Measurements from ENCODE around the gene SLC25A39. TPM values are rescaled to one million over a fixed set of nuclear protein-coding genes. Genes with fewer than 3 reads are reported as not detected.

Gene SLC25A39
- total and polyA plus RNA-seq, 2 of the 13 experiments (the other 11 are each of a cell fraction or from before 2014, with no cell fraction given): 144 to 151 TPM

- 0 out of 2 replicates have a peak, but pooled peaks have one; percentile 26 for TF ChIP-seq ATF2 (CRISPR knock-in tag; IDR thresholded peaks at IDR 0.05)
- TF ChIP-seq HNF1A (IDR thresholded peaks at IDR 0.05; ENCODE audit: low read depth): no peak
- TF ChIP-seq HNF1A (CRISPR knock-in tag; IDR thresholded peaks at IDR 0.05; ENCODE audit: borderline replicate concordance): no peak
- 0 out of 2 replicates have a peak, but pooled peaks have one; percentile 6 for TF ChIP-seq MTA1 (CRISPR knock-in tag; IDR thresholded peaks at IDR 0.05; ENCODE audit: borderline replicate concordance)
- TF ChIP-seq SOX13 (IDR thresholded peaks at IDR 0.05): no peak
- no peak for TF ChIP-seq SOX13 (CRISPR knock-in tag; conservative IDR thresholded peaks at IDR 0.05 in 1 of 2, IDR thresholded peaks at IDR 0.05 in 1 of 2)
- TF ChIP-seq ISX (CRISPR knock-in tag; conservative IDR thresholded peaks at IDR 0.05): no peak
- TF ChIP-seq ZNF251 (CRISPR knock-in tag; IDR thresholded peaks at IDR 0.05): no peak
- no peak for TF ChIP-seq ZNF17 (CRISPR knock-in tag; IDR thresholded peaks at IDR 0.05)
- TF ChIP-seq XRCC5 (optimal IDR thresholded peaks at IDR 0.05; ENCODE audit: low read length): peak; percentile 88
- TF ChIP-seq GFI1 (CRISPR knock-in tag; IDR thresholded peaks at IDR 0.05; ENCODE audit: borderline replicate concordance): no peak
- TF ChIP-seq MLX (CRISPR knock-in tag; IDR thresholded peaks at IDR 0.05): no peak
- TF ChIP-seq FOSL1 (CRISPR knock-in tag; IDR thresholded peaks at IDR 0.05; ENCODE audit: borderline replicate concordance): no peak
- no peak for TF ChIP-seq FOXK2 (IDR thresholded peaks at IDR 0.05)
- TF ChIP-seq ATF7-NPFF (CRISPR knock-in tag; IDR thresholded peaks at IDR 0.05; ENCODE audit: low read depth): no peak
- TF ChIP-seq ZNF331 (CRISPR knock-in tag; IDR thresholded peaks at IDR 0.05): no peak
- TF ChIP-seq PAX8 (CRISPR knock-in tag; IDR thresholded peaks at IDR 0.05; ENCODE audit: borderline replicate concordance): no peak
- TF ChIP-seq MTF1 (CRISPR knock-in tag; IDR thresholded peaks at IDR 0.05): no peak
- no peak for TF ChIP-seq SMARCE1 (IDR thresholded peaks at IDR 0.05; ENCODE audit: borderline replicate concordance)
- TF ChIP-seq ZNF296 (CRISPR knock-in tag; conservative IDR thresholded peaks at IDR 0.05): no peak
- TF ChIP-seq ZNF460 (CRISPR knock-in tag; IDR thresholded peaks at IDR 0.05; ENCODE audit: borderline replicate concordance): no peak
- no peak for TF ChIP-seq ARNT (IDR thresholded peaks at IDR 0.05)
- no peak for TF ChIP-seq SMAD1 (CRISPR knock-in tag; IDR thresholded peaks at IDR 0.05; ENCODE audit: borderline replicate concordance, low read depth)
- TF ChIP-seq ZBTB14 (CRISPR knock-in tag; IDR thresholded peaks at IDR 0.05): peak; percentile 55
- no peak for TF ChIP-seq ZKSCAN1 (IDR thresholded peaks at IDR 0.05; ENCODE audit: low read length)
- TF ChIP-seq CBFB (CRISPR knock-in tag; IDR thresholded peaks at IDR 0.05): peak; percentile 39; the same call in 1 of the 2 replicates
Measured at GRCh38 chr17:44350733-44351226, 26.2 kb upstream of the SLC25A39 start (continued).
